Activated effector memory CD4-positive, alpha-beta T cell treated with anti-CD3 and anti-CD28 coated beads, Interleukin-2, amount 50 U/mL, for 16 hours (primary cell): ENCODE measurements around the gene TM9SF1.

Experiments used
- DNase-seq: peaks from one replicate; pipeline ENCODE4 v3.0.0-alpha.2; 2020

TM9SF1 gene

GRCh38 chr14:24177041-24177825, 18.0 kb downstream of the TM9SF1 start:
- DNase-seq: no peak

- DNase-seq: no peak
Observed at GRCh38 chr14:24176599-24176998, 18.6 kb downstream of the TM9SF1 start.

GRCh38 chr14:24172871-24173281, 22.4 kb downstream of the TM9SF1 start:
- no peak for DNase-seq

- no peak for DNase-seq
Observed at GRCh38 chr14:24172261-24172860, 22.9 kb downstream of the TM9SF1 start.

GRCh38 chr14:24171422-24172260, 23.6 kb downstream of the TM9SF1 start, which contains the start of gene REC8:
Gene REC8, plus strand, starts transcription at chr14:24172080. Its CDS starts 473 bp downstream, at chr14:24172553.
- peak; percentile 88 for DNase-seq

- DNase-seq: no peak
Observed at GRCh38 chr14:24167469-24168114, 27.6 kb downstream of the TM9SF1 start.

- DNase-seq: no peak
Observed at GRCh38 chr14:24165785-24166184, 29.5 kb downstream of the TM9SF1 start.

GRCh38 chr14:24164518-24164991, 30.7 kb downstream of the TM9SF1 start:
- DNase-seq: no peak

GRCh38 chr14:24162093-24162492, 33.1 kb downstream of the TM9SF1 start:
- DNase-seq: peak; percentile 72

- DNase-seq: peak; percentile 99
Observed at GRCh38 chr14:24160850-24161804, 34.1 kb downstream of the TM9SF1 start, which contains the start of gene IRF9. Gene IRF9, plus strand, starts transcription at chr14:24161265. Its CDS starts 880 bp downstream, at chr14:24162145.

GRCh38 chr14:24160499-24160849, 34.8 kb downstream of the TM9SF1 start:
- DNase-seq: no peak

- DNase-seq: no peak
Observed at GRCh38 chr14:24159777-24160498, 35.3 kb downstream of the TM9SF1 start.

- no peak for DNase-seq
Observed at GRCh38 chr14:24157331-24157730, 37.9 kb downstream of the TM9SF1 start.

GRCh38 chr14:24156840-24157239, 38.4 kb downstream of the TM9SF1 start:
- DNase-seq: no peak

GRCh38 chr14:24155100-24155499, 40.1 kb downstream of the TM9SF1 start:
- DNase-seq: no peak

GRCh38 chr14:24151404-24152080, 43.7 kb downstream of the TM9SF1 start:
- no peak for DNase-seq

GRCh38 chr14:24150993-24151392, 44.2 kb downstream of the TM9SF1 start:
- no peak for DNase-seq

GRCh38 chr14:24150567-24150966, 44.7 kb downstream of the TM9SF1 start:
- no peak for DNase-seq

- no peak for DNase-seq
Observed at GRCh38 chr14:24150061-24150460, 45.2 kb downstream of the TM9SF1 start.

- DNase-seq: no peak
Observed at GRCh38 chr14:24149302-24149969, 45.8 kb downstream of the TM9SF1 start.
